Calu3 (cell line): ENCODE measurements around the gene TMC5. TPM values are rescaled to one million over a fixed set of nuclear protein-coding genes. Genes with fewer than 3 reads are reported as not detected.

Experiments used
- BruUV-seq: library from RNA; stranded (reverse); fragments of 400-500 nt; replicated peaks from 2 replicates; lab custom pipeline; 2021; lab: Mats Ljungman, UMichigan
- CTCF ChIA-PET: fragments of 300-600 bp; sonication (Branson Sonifier 250); formaldehyde crosslinking; loops from one replicate; lab custom pipeline; 2022; ENCODE audit warnings: antibody characterized with exemption; lab: Charles Lee
- DNase-seq: peaks from one replicate; pipeline ENCODE4 v3.0.0; 2022
- H3K27ac Mint-ChIP-seq: one replicate; pipeline ENCODE4 v1.8.0; 2022; ENCODE audit warnings: mixed read lengths; ENCODE audit not compliant: unreplicated experiment
- H3K27me3 Mint-ChIP-seq: one replicate; pipeline ENCODE4 v1.8.0; 2022; ENCODE audit warnings: mixed read lengths; ENCODE audit not compliant: unreplicated experiment
- H3K36me3 Mint-ChIP-seq: one replicate; pipeline ENCODE4 v1.8.0; 2022; ENCODE audit warnings: mild to moderate bottlenecking, moderate library complexity, mixed read lengths; ENCODE audit not compliant: insufficient read depth, unreplicated experiment
- H3K4me1 Mint-ChIP-seq: one replicate; pipeline ENCODE4 v1.8.0; 2022; ENCODE audit warnings: mild to moderate bottlenecking, low read depth, mixed read lengths; ENCODE audit not compliant: unreplicated experiment
- H3K4me3 Mint-ChIP-seq: one replicate; pipeline ENCODE4 v1.8.0; 2022; ENCODE audit warnings: mild to moderate bottlenecking, low read depth, moderate library complexity, mixed read lengths; ENCODE audit not compliant: unreplicated experiment
- H3K9me3 Mint-ChIP-seq: one replicate; pipeline ENCODE4 v1.8.0; 2022; ENCODE audit warnings: low read depth, mixed read lengths; ENCODE audit not compliant: unreplicated experiment
- intact Hi-C: fragments of 100-400 bp; cut with micrococcal nuclease; formaldehyde crosslinking; loops from one replicate; pipeline ENCODE4 v1.10.0; 2022; ENCODE audit not compliant: unreplicated experiment
- total RNA-seq: library from RNA; stranded (reverse); gene quantifications from 2 replicates; pipeline ENCODE4 v1.2.3, GENCODE V29; 2022
- TF ChIP-seq, protein P1 (sequence below): fragments of 200-600 bp; IDR thresholded peaks from one replicate; pipeline ENCODE4 v1.8.0; 2022; ENCODE audit warnings: antibody characterized with exemption; ENCODE audit not compliant: unreplicated experiment

TMC5 gene
- total RNA-seq, 1 experiment from 2014 or later = 117 TPM

DNA sequence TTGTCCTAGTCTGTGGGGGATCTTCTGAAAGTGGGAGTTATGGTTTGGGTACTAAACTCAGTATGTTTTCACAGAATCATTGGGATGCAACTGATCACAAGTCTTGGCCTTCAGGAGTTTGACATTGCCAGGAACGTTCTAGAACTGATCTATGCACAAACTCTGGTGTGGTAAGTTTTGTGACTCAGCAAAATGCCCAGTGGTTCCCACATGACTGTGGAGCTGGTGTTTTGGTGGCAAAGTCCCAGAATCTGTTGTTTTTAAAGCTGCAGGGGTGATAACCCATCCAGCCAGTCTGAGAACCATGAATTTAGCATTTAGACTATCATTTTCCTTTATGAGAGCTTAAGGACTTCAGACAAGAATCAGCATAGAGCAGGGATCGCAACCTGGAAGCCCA is 63.6 kb downstream of the TMC5 start:
- BruUV-seq = no TSS peak
- intact Hi-C loops = loop anchor here (5.0 kb wide), 1 partner anchor 94 kb away; no protein-coding TSS in a partner anchor
- no peak for DNase-seq
- H3K36me3 Mint-ChIP-seq = peaks cover 73% of the 10 kb centered on the region
- no peak overlapping the region for H3K27ac Mint-ChIP-seq
- H3K4me1 Mint-ChIP-seq = peaks cover 29% of the 10 kb centered on the region
- no peak overlapping the region for H3K4me3 Mint-ChIP-seq
- CTCF ChIA-PET = no interaction called here
- TF ChIP-seq, protein P1, sequence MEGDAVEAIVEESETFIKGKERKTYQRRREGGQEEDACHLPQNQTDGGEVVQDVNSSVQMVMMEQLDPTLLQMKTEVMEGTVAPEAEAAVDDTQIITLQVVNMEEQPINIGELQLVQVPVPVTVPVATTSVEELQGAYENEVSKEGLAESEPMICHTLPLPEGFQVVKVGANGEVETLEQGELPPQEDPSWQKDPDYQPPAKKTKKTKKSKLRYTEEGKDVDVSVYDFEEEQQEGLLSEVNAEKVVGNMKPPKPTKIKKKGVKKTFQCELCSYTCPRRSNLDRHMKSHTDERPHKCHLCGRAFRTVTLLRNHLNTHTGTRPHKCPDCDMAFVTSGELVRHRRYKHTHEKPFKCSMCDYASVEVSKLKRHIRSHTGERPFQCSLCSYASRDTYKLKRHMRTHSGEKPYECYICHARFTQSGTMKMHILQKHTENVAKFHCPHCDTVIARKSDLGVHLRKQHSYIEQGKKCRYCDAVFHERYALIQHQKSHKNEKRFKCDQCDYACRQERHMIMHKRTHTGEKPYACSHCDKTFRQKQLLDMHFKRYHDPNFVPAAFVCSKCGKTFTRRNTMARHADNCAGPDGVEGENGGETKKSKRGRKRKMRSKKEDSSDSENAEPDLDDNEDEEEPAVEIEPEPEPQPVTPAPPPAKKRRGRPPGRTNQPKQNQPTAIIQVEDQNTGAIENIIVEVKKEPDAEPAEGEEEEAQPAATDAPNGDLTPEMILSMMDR = no peak
- no peaks in the 10 kb centered on the region for H3K27me3 Mint-ChIP-seq
- H3K9me3 Mint-ChIP-seq = peaks cover 2% of the 10 kb centered on the region

GRCh38 chr16:19481769-19482168 is 64.1 kb downstream of the TMC5 start:
- Mint-ChIP-seq H3K36me3 (peaks cover 72% of the 10 kb centered on the region), H3K27me3 (no peaks in the 10 kb centered on the region), H3K4me1 (peaks cover 29% of the 10 kb centered on the region), H3K27ac (no peak overlapping the region), H3K9me3 (peaks cover 2% of the 10 kb centered on the region), H3K4me3 (no peak overlapping the region)
- DNase-seq = no peak
- TF ChIP-seq, protein P1 = no peak
- intact Hi-C loops = loop anchor here (5.0 kb wide), 1 partner anchor 94 kb away; no protein-coding TSS in a partner anchor
- CTCF ChIA-PET = no interaction called here
- no TSS peak for BruUV-seq

DNA sequence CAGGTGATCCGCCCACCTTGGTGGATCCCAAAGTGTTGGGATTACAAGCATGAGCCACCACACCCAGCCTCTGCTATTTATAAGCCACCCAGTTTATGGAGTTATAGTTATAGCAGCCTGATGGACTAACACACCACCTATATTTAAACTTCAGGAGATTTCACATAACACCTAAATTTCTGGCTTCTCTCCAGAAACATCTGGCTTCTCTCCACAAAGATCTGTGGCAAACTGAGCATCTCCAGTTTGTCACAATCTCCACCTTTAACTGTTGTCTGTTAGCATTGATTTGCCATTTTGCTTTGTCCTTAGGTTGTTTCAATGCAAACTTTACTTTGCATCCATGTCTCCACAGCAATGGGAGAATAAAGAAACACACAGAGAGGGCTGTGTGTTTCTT is 64.6 kb downstream of the TMC5 start:
- TF ChIP-seq, protein P1 = no peak
- Mint-ChIP-seq H3K4me3 (no peak overlapping the region), H3K27me3 (no peaks in the 10 kb centered on the region), H3K4me1 (peaks cover 32% of the 10 kb centered on the region), H3K9me3 (peaks cover 2% of the 10 kb centered on the region), H3K27ac (no peak overlapping the region), H3K36me3 (peaks cover 74% of the 10 kb centered on the region)
- CTCF ChIA-PET = no interaction called here
- BruUV-seq = no TSS peak
- intact Hi-C loops = loop anchor here (5.0 kb wide), 1 partner anchor 95 kb away; no protein-coding TSS in a partner anchor
- no peak for DNase-seq

DNA sequence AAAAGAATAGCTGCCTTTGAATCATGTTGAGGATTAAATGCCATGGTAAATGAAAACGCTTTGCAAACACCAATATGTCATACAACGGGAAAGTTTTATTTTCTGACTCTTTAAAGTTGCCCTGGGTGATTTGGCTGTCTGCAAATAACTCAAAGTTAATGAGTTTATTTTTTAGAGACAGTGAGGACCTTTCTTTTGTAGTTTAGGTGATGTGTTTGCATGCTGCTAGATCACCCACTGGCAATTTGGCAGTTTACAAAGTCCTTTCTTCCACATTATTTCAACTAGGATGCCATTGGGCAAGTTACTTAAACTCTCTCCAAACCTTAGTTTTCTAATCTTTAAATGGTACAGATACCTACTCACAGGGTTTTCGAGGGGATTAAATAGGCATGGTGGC is 66.4 kb downstream of the TMC5 start:
- CTCF ChIA-PET = no interaction called here
- Mint-ChIP-seq H3K27me3 (no peaks in the 10 kb centered on the region), H3K9me3 (no peaks in the 10 kb centered on the region), H3K4me1 (peaks cover 38% of the 10 kb centered on the region), H3K36me3 (peaks cover 74% of the 10 kb centered on the region), H3K27ac (no peak overlapping the region), H3K4me3 (no peak overlapping the region)
- intact Hi-C loops = loop anchor here (5.0 kb wide), 1 partner anchor 97 kb away; no protein-coding TSS in a partner anchor
- no TSS peak for BruUV-seq
- TF ChIP-seq, protein P1 = no peak
- no peak for DNase-seq
